SU-DHL-6 (cell line): ENCODE results near the gene SGK1.

Source experiments
- H2AFZ ChIP-seq: fragments of 200-600 bp; sonication (generic); 2 replicates; pipeline ENCODE4 v1.6.1; 2014; ENCODE audit warnings: low read depth, mild to moderate bottlenecking, moderate library complexity, mixed read lengths, antibody characterized with exemption, low read length; ENCODE audit not compliant: severe bottlenecking
- H3F3A ChIP-seq: fragments of 200-600 bp; shearing (Covaris generic); 2 replicates; pipeline ENCODE4 v1.6.0; 2016; ENCODE audit warnings: antibody characterized with exemption, mild to moderate bottlenecking; ENCODE audit not compliant: insufficient read depth
- H3K27ac ChIP-seq: fragments of 200-600 bp; sonication (generic); 2 replicates; pipeline ENCODE4 v1.5.1; 2016; ENCODE audit warnings: low read depth, mild to moderate bottlenecking, low read length, moderate library complexity, mixed read lengths
- H3K27me3 ChIP-seq: fragments of 200-600 bp; sonication (generic), shearing (Covaris generic); 2 replicates; pipeline ENCODE4 v1.6.0; 2014; ENCODE audit warnings: mild to moderate bottlenecking, low read length
- H3K36me3 ChIP-seq: fragments of 200-600 bp; sonication (generic); 2 replicates; pipeline ENCODE4 v1.6.1; 2014; ENCODE audit warnings: mild to moderate bottlenecking, low read length, mixed read lengths
- H3K4me2 ChIP-seq: fragments of 300-600, 200-600 bp; shearing (Covaris generic), sonication (generic); 2 replicates; pipeline ENCODE4 v1.6.0; 2014; ENCODE audit warnings: low read length, low read depth, mild to moderate bottlenecking; ENCODE audit not compliant: poor library complexity, severe bottlenecking
- H3K4me3 ChIP-seq: fragments of 200-600 bp; sonication (generic); 2 replicates; pipeline ENCODE4 v1.5.1; 2014; ENCODE audit warnings: antibody characterized with exemption, low read length, mild to moderate bottlenecking, mixed read lengths; ENCODE audit not compliant: insufficient read depth, poor library complexity, severe bottlenecking
- H3K79me2 ChIP-seq: fragments of 200-600 bp; sonication (generic); 2 replicates; pipeline ENCODE4 v1.6.1; 2014; ENCODE audit warnings: mild to moderate bottlenecking, low read length, moderate library complexity; ENCODE audit not compliant: insufficient read depth
- H3K9ac ChIP-seq: fragments of 200-600 bp; sonication (generic); 2 replicates; pipeline ENCODE4 v1.7.0; 2014; ENCODE audit warnings: mild to moderate bottlenecking, low read length
- H3K9me2 ChIP-seq: fragments of 200-600 bp; sonication (generic); replicated peaks from 2 replicates; pipeline ENCODE4 v1.6.1; 2014; ENCODE audit warnings: low read length; ENCODE audit not compliant: insufficient read depth
- H3K9me3 ChIP-seq: fragments of 200-600 bp; sonication (generic); 2 replicates; pipeline ENCODE4 v1.6.1; 2014; ENCODE audit warnings: low read length, mixed read lengths; ENCODE audit not compliant: insufficient read depth
- H4K20me1 ChIP-seq: fragments of 200-600 bp; sonication (generic); 2 replicates; pipeline ENCODE4 v1.6.1; 2014; ENCODE audit warnings: low read depth, mild to moderate bottlenecking, antibody characterized with exemption, low read length, moderate library complexity, mixed read lengths
- EZH2phosphoT487 ChIP-seq: fragments of 200-600 bp; sonication (generic), shearing (Covaris generic); conservative IDR thresholded peaks from 2 replicates; pipeline ENCODE4 v1.6.1; 2018; ENCODE audit warnings: mild to moderate bottlenecking, antibody characterized with exemption, low read length, moderate library complexity, mixed read lengths
- TF ChIP-seq, protein P1 (sequence below): fragments of 200-600 bp; sonication (generic); IDR thresholded peaks from one replicate; pipeline ENCODE4 v1.5.1; 2017; ENCODE audit warnings: antibody characterized with exemption, mild to moderate bottlenecking, low read length, moderate library complexity; ENCODE audit not compliant: insufficient read depth, poor library complexity, severe bottlenecking

SGK1 gene

DNA sequence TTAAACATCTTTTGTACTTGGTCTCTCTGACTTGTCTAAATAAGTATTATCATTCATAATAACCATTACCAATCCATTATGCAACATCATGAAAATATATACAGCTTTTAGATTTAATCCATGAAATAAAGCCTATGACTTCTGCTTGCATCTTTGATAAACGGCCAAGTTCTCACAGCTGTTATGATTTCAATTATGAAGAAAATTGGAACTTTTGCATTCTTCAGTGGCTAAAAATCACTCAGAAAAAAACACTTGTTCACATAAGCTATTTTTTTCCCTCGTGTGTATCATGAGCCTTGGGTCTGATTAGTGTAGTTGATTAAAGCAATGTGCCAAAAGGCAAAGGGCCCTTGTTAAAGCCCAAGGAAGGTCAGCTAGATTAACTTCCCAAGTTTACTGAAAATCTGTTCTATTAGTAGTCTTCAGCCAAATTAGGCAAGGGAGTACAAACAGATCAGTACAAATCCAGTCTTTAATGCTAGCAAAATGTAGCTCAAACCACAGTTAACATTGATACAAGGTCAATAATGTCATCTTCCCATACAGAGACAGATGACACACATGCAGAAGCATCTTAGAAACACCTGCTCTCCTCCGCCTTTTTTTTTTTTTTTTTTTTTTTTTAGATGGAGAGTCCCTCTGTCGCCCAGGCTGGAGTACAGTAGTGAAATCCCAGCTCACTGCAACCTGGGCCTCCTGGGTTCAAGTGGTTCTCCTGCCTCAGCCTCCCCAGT, 69.9 kb downstream of the SGK1 start:
- Histone ChIP-seq H3K9ac (peak overlapping the region; percentile 36), H3K27ac (peak overlapping the region; percentile 92)

DNA sequence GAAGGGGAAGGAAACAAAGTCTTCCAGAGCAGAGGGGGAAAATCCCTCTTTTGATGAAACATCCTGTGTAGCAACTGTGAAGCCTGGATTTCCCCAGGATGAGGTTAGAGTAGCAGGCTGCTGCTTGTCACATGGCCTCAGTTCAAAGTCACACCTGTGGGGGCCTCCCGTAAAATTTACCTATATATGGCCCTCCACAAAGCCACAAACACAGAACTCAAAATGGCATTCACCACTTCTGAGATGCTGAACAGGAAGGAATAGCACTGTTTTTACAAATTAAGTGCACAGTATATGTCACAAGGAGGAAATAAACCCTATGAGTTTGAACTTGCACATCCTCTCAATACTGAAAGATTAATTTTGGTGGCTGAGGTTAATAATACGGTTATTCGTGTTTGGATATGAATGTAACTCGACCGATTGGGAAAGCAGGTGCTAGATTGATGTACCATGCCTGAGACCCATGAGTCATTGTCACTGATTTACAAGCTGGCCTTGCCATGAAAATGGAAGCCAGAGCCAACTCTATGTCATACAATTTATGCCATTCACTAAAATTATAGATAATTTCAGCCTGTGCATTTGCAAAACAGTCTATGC, 70.6 kb downstream of the SGK1 start:
- Histone ChIP-seq H3K36me3 (no peaks in the 10 kb centered on the region), H3K27ac (peak overlapping the region; percentile 92), H3K4me2 (peak overlapping the region; percentile 60), H3K27me3 (no peaks in the 10 kb centered on the region), H3K9ac (peak overlapping the region; percentile 36), H3K9me2 (no peaks in the 10 kb centered on the region), H3K4me3 (peak overlapping the region; percentile 13), H3F3A (peaks cover 38% of the 10 kb centered on the region), H3K9me3 (no peaks in the 10 kb centered on the region), H3K79me2 (no peaks in the 10 kb centered on the region), H2AFZ (no peak overlapping the region), H4K20me1 (no peaks in the 10 kb centered on the region)
- TF ChIP-seq, protein P1, sequence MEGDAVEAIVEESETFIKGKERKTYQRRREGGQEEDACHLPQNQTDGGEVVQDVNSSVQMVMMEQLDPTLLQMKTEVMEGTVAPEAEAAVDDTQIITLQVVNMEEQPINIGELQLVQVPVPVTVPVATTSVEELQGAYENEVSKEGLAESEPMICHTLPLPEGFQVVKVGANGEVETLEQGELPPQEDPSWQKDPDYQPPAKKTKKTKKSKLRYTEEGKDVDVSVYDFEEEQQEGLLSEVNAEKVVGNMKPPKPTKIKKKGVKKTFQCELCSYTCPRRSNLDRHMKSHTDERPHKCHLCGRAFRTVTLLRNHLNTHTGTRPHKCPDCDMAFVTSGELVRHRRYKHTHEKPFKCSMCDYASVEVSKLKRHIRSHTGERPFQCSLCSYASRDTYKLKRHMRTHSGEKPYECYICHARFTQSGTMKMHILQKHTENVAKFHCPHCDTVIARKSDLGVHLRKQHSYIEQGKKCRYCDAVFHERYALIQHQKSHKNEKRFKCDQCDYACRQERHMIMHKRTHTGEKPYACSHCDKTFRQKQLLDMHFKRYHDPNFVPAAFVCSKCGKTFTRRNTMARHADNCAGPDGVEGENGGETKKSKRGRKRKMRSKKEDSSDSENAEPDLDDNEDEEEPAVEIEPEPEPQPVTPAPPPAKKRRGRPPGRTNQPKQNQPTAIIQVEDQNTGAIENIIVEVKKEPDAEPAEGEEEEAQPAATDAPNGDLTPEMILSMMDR, result no peak
- TF ChIP-seq EZH2phosphoT487, result no peak

More for the DNA sequence above, 69.9 kb downstream of the SGK1 start:
- H4K20me1 ChIP-seq, result no peaks in the 10 kb centered on the region
- H3K4me3 ChIP-seq, result peak overlapping the region; percentile 13
- no peak overlapping the region for H2AFZ ChIP-seq
- H3F3A ChIP-seq, result peaks cover 38% of the 10 kb centered on the region
- peak overlapping the region; percentile 60 for H3K4me2 ChIP-seq
- no peaks in the 10 kb centered on the region for H3K9me2 ChIP-seq
- H3K9me3 ChIP-seq, result no peaks in the 10 kb centered on the region
- no peaks in the 10 kb centered on the region for H3K36me3 ChIP-seq
- TF ChIP-seq, protein P1, result no peak
- no peaks in the 10 kb centered on the region for H3K27me3 ChIP-seq
- H3K79me2 ChIP-seq, result no peaks in the 10 kb centered on the region

DNA sequence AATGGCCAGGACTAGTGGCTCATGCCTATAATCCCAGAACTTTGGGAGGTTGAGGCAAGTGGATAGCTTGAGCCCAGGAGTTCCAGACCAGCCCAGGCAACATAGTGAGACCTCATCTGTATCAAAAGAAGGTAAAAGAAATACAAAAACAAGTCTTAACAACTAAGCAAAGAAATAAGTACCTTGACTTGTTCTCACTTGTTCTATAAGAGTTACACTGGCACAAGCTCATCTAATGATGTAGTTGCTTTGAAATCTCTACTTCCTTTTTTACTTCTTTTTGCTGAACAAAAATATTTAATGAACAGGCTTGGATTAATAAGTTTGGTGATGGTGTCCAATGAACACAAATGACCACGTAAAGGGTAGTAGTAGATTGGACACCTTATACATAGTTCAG, 72.2 kb downstream of the SGK1 start:
- Histone ChIP-seq H3K4me2 (peak overlapping the region; percentile 60), H3K27me3 (no peaks in the 10 kb centered on the region), H3F3A (peaks cover 45% of the 10 kb centered on the region), H3K4me3 (no peak overlapping the region), H3K9me3 (no peaks in the 10 kb centered on the region), H2AFZ (peak overlapping the region; percentile 11), H4K20me1 (no peaks in the 10 kb centered on the region), H3K36me3 (no peaks in the 10 kb centered on the region), H3K9me2 (no peaks in the 10 kb centered on the region), H3K79me2 (no peaks in the 10 kb centered on the region), H3K9ac (peak overlapping the region; percentile 28), H3K27ac (peak overlapping the region; percentile 92)
- no peak for TF ChIP-seq EZH2phosphoT487
- TF ChIP-seq, protein P1, result no peak
